H1 (cell line): ENCODE results near the gene ALDH1B1. TPM values are rescaled to one million over a fixed set of nuclear protein-coding genes. Genes with fewer than 3 reads are reported as not detected.

ENCODE experiments used
- CTCF ChIA-PET: fragments of 300-600 bp; sonication (Branson Sonifier 250); formaldehyde crosslinking; loops from one replicate; lab custom pipeline; 2021; ENCODE audit not compliant: partially characterized antibody; lab: Charles Lee
- POLR2A ChIA-PET: fragments of 300-600 bp; sonication (Branson Sonifier 250); formaldehyde crosslinking; loops from one replicate; lab custom pipeline; 2021; ENCODE audit warnings: inconsistent platforms; ENCODE audit not compliant: partially characterized antibody; lab: Charles Lee
- DNase-seq, 2 experiments: peaks; one replicate each; pipeline versions ENCODE4 v3.0.0 to v3.0.0-alpha.2; 2010 to 2022; ENCODE audit warnings: low spot score in 2 of 2, low read depth in 1 of 2, mixed read lengths in 1 of 2
- FAIRE-seq: peaks from 2 replicates; lab custom pipeline; 2011; peaks lifted over from hg19 to GRCh38; lab: Jason Lieb, UNC
- H2AFZ ChIP-seq: 2 replicates; pipeline ENCODE4 v1.8.1; 2012; ENCODE audit warnings: low read length, inconsistent platforms
- H2AK5ac ChIP-seq: 2 replicates; pipeline ENCODE4 v1.6.1; 2013; ENCODE audit warnings: low read depth, low read length
- H2BK120ac ChIP-seq: replicated peaks from 2 replicates; pipeline ENCODE3; 2013; ENCODE audit warnings: low read depth, low read length, inconsistent platforms
- H2BK12ac ChIP-seq: 2 replicates; pipeline ENCODE4 v1.6.1; 2013; ENCODE audit warnings: low read depth, low read length
- H2BK15ac ChIP-seq: 2 replicates; pipeline ENCODE4 v1.6.1; 2013; ENCODE audit warnings: low read length
- H2BK20ac ChIP-seq: 2 replicates; pipeline ENCODE4 v1.6.1; 2013; ENCODE audit warnings: low read length
- H2BK5ac ChIP-seq: 2 replicates; pipeline ENCODE4 v1.6.1; 2013; ENCODE audit warnings: low read depth, low read length
- H3K14ac ChIP-seq: 2 replicates; pipeline ENCODE4 v1.6.1; 2013; ENCODE audit warnings: inconsistent platforms; ENCODE audit not compliant: insufficient read length
- H3K18ac ChIP-seq: 2 replicates; pipeline ENCODE4 v1.6.1; 2013; ENCODE audit warnings: low read length; ENCODE audit errors: extremely low read depth
- H3K23ac ChIP-seq: 2 replicates; pipeline ENCODE4 v1.6.1; 2013; ENCODE audit warnings: inconsistent platforms; ENCODE audit not compliant: insufficient read length
- H3K23me2 ChIP-seq: 2 replicates; pipeline ENCODE4 v1.6.1; 2013; ENCODE audit warnings: low read depth, low read length
- H3K27ac ChIP-seq: 2 replicates; pipeline ENCODE4 v1.6.1; 2011; ENCODE audit warnings: low read depth, low read length, inconsistent platforms
- H3K27me3 ChIP-seq, 4 experiments: replicated peaks in 1 of 4; 1 replicate in 1 of 4; 2 replicates in 3 of 4; pipeline versions ENCODE4 v1.6.1 to v1.8.1; 2011 to 2013; ENCODE audit warnings: low read length in 3 of 4, mild to moderate bottlenecking in 3 of 4, inconsistent platforms in 2 of 4, mixed read lengths in 2 of 4, moderate library complexity in 1 of 4; ENCODE audit not compliant: control insufficient read depth in 3 of 4, insufficient read depth in 3 of 4; ENCODE audit errors: extremely low read depth in 1 of 4
- H3K36me3 ChIP-seq, 4 experiments: 2 replicates each; pipeline versions ENCODE4 v1.6.1 to v1.8.1; 2011 to 2013; ENCODE audit warnings: mild to moderate bottlenecking in 4 of 4, low read length in 3 of 4, moderate library complexity in 2 of 4, control low read depth in 1 of 4, inconsistent platforms in 1 of 4; ENCODE audit not compliant: insufficient read depth in 4 of 4, control insufficient read depth in 2 of 4
- H3K4ac ChIP-seq: replicated peaks from 2 replicates; pipeline ENCODE3; 2013; ENCODE audit warnings: low read length, low read depth, mixed read lengths, inconsistent platforms; ENCODE audit not compliant: insufficient read length
- H3K4me1 ChIP-seq, 4 experiments: replicated peaks in 1 of 4; 1 replicate in 1 of 4; 2 replicates in 3 of 4; pipeline versions ENCODE4 v1.6.1 to v1.8.1; 2011 to 2013; ENCODE audit warnings: low read length in 3 of 4, inconsistent platforms in 2 of 4, mixed read lengths in 1 of 4; ENCODE audit not compliant: insufficient read depth in 4 of 4, control insufficient read depth in 3 of 4
- H3K4me2 ChIP-seq, 2 experiments: 2 replicates each; pipeline versions ENCODE4 v1.6.1 to v1.8.1; 2011 to 2013; ENCODE audit warnings: low read depth in 2 of 2, low read length in 2 of 2, control low read depth in 1 of 2, inconsistent platforms in 1 of 2, mild to moderate bottlenecking in 1 of 2; ENCODE audit not compliant: insufficient read depth in 1 of 2
- H3K4me3 ChIP-seq, 4 experiments: fragments of 200-600, 300-600 bp in 1 of 4; sonication (generic), shearing (Covaris generic), sonication (Bioruptor Twin) in 1 of 4; 2 replicates each; pipeline versions ENCODE4 v1.5.1 to v1.8.1; 2011 to 2016; ENCODE audit warnings: low read length in 4 of 4, low read depth in 3 of 4, control low read depth in 2 of 4, inconsistent platforms in 2 of 4, mild to moderate bottlenecking in 2 of 4, mixed read lengths in 1 of 4, moderate library complexity in 1 of 4; ENCODE audit not compliant: insufficient read depth in 2 of 4; ENCODE audit errors: extremely low read depth in 1 of 4
- H3K56ac ChIP-seq: replicated peaks from 2 replicates; pipeline ENCODE3; 2013; ENCODE audit warnings: low read depth, mild to moderate bottlenecking, mixed read lengths, low read length, inconsistent platforms; ENCODE audit not compliant: insufficient read length
- H3K79me1 ChIP-seq: 2 replicates; pipeline ENCODE4 v1.6.1; 2013; ENCODE audit warnings: low read depth, low read length, control low read depth
- H3K79me2 ChIP-seq, 2 experiments: 2 replicates each; pipeline versions ENCODE4 v1.6.1 to v1.8.1; 2012 to 2013; ENCODE audit warnings: low read length in 2 of 2, mild to moderate bottlenecking in 2 of 2, inconsistent platforms in 1 of 2; ENCODE audit not compliant: insufficient read depth in 2 of 2, control insufficient read depth in 1 of 2
- H3K9ac ChIP-seq, 4 experiments: replicated peaks in 1 of 4; 1 replicate in 1 of 4; 2 replicates in 3 of 4; pipeline versions ENCODE4 v1.6.1 to v1.8.1; 2011 to 2013; ENCODE audit warnings: low read depth in 3 of 4, low read length in 3 of 4, control low read depth in 2 of 4, mild to moderate bottlenecking in 2 of 4, moderate library complexity in 2 of 4, inconsistent platforms in 1 of 4; ENCODE audit errors: extremely low read depth in 1 of 4
- H3K9me3 ChIP-seq, 2 experiments: 2 replicates each; pipeline versions ENCODE4 v1.6.1 to v1.8.1; 2012 to 2013; ENCODE audit warnings: mild to moderate bottlenecking in 2 of 2, moderate library complexity in 2 of 2, control low read depth in 1 of 2, inconsistent platforms in 1 of 2, low read depth in 1 of 2, low read length in 1 of 2, mixed read lengths in 1 of 2; ENCODE audit not compliant: insufficient read depth in 2 of 2
- H4K20me1 ChIP-seq, 2 experiments: replicated peaks in 1 of 2; 2 replicates each; pipeline versions ENCODE3 to v1.8.1; 2011 to 2013; ENCODE audit warnings: inconsistent platforms in 2 of 2, low read length in 2 of 2, mild to moderate bottlenecking in 1 of 2; ENCODE audit not compliant: insufficient read depth in 2 of 2, control insufficient read depth in 1 of 2
- H4K5ac ChIP-seq: 2 replicates; pipeline ENCODE4 v1.6.1; 2013; ENCODE audit warnings: low read length, low read depth, mixed read lengths, inconsistent platforms; ENCODE audit not compliant: insufficient read length
- H4K8ac ChIP-seq: 2 replicates; pipeline ENCODE4 v1.8.0; 2013; ENCODE audit warnings: mild to moderate bottlenecking, moderate library complexity, low read length, inconsistent platforms; ENCODE audit not compliant: insufficient read depth; ENCODE audit errors: extremely low read depth
- H4K91ac ChIP-seq: replicated peaks from 2 replicates; pipeline ENCODE3; 2013; ENCODE audit warnings: low read length, mixed read lengths, inconsistent platforms; ENCODE audit not compliant: insufficient read length
- ATF2 ChIP-seq: IDR thresholded peaks from 2 replicates; pipeline ENCODE4 v1.6.1; 2012; ENCODE audit warnings: low read length, inconsistent platforms
- BACH1 ChIP-seq: IDR thresholded peaks from 2 replicates; pipeline ENCODE4 v1.6.1; 2012; ENCODE audit warnings: low read length, improper control_type of control experiment
- CBX8 ChIP-seq: fragments of 300-800, 300-1000 bp; sonication (generic); IDR thresholded peaks from 2 replicates; pipeline ENCODE4 v1.7.1; 2016; ENCODE audit warnings: low read depth, low read length, borderline replicate concordance
- EP300 ChIP-seq, 2 experiments: IDR thresholded peaks; 1 replicate in 1 of 2; 2 replicates in 1 of 2; pipeline ENCODE4 v1.6.1; 2011 to 2012; ENCODE audit warnings: low read depth in 2 of 2, low read length in 2 of 2, mild to moderate bottlenecking in 2 of 2, borderline replicate concordance in 1 of 2, inconsistent platforms in 1 of 2, moderate library complexity in 1 of 2
- FOSL1 ChIP-seq: IDR thresholded peaks from 2 replicates; pipeline ENCODE4 v1.6.1; 2011; ENCODE audit warnings: mild to moderate bottlenecking, low read depth, low read length, moderate library complexity; ENCODE audit not compliant: insufficient read depth
- JUND ChIP-seq: IDR thresholded peaks from 2 replicates; pipeline ENCODE4 v1.6.1; 2011; ENCODE audit warnings: mild to moderate bottlenecking, improper control_type of control experiment, low read length
- RAD21 ChIP-seq, 2 experiments: IDR thresholded peaks in 1 of 2; conservative IDR thresholded peaks in 1 of 2; 2 replicates each; pipeline ENCODE4 v1.6.1; 2011; ENCODE audit warnings: low read depth in 2 of 2, low read length in 2 of 2, improper control_type of control experiment in 1 of 2, inconsistent platforms in 1 of 2, mild to moderate bottlenecking in 1 of 2, moderate library complexity in 1 of 2
- TBP ChIP-seq: IDR thresholded peaks from 2 replicates; pipeline ENCODE4 v1.6.1; 2011; ENCODE audit warnings: low read depth, low read length, improper control_type of control experiment
- TCF12 ChIP-seq: IDR thresholded peaks from 2 replicates; pipeline ENCODE4 v1.6.1; 2011; ENCODE audit warnings: low read depth, mild to moderate bottlenecking, low read length
- WGBS, 2 experiments: shearing (Covaris generic) in 1 of 2; methylation state at CpG; one replicate each; pipeline versions ENCODE4 v1.1.6 to v1.1.7; 2013 to 2015; ENCODE audit warnings: low lambda C conversion rate in 2 of 2, mixed read lengths in 2 of 2, inconsistent platforms in 1 of 2, low coverage in 1 of 2, missing lambda C conversion rate in 1 of 2; ENCODE audit not compliant: insufficient replicate concordance in 2 of 2, insufficient coverage in 1 of 2, insufficient read length in 1 of 2; ENCODE audit errors: extremely low coverage in 1 of 2, missing lambda C conversion rate in 1 of 2; 5-methylcytosine and 5-hydroxymethylcytosine counted together
- polyA plus RNA-seq, 7 experiments: library from polyadenylated mRNA; depleted of rRNA in 3 of 7; stranded (reverse) in 5 of 7; unstranded in 2 of 7; fragments of >200 nt in 5 of 7; fragments of 200-250 nt in 2 of 7; gene quantifications; 1 replicate in 5 of 7; 2 replicates in 1 of 7; 4 replicates in 1 of 7; pipeline versions ENCODE4 v1.2.1 to v1.2.3, GENCODE V29; 2011 to 2013; ENCODE audit warnings: missing spikeins in 2 of 7, mixed read lengths in 2 of 7
- total RNA-seq: library from RNA; stranded (reverse); fragmentation: NEBNext Ultra II Directional; extraction: Animal tissue kit (Norgen Biotek cat#: 25700); gene quantifications from 2 replicates; pipeline ENCODE4 v1.2.1, GENCODE V29; 2021

The ALDH1B1 gene
- total and polyA plus RNA-seq, 2 of the 8 experiments (the other 6 are each of a cell fraction or from before 2014, with no cell fraction given): 41.6 to 78.7 TPM

GRCh38 chr9:38359689-38360385 lies 32.7 kb upstream of the ALDH1B1 start:
- Histone ChIP-seq H4K5ac (no peak overlapping the region), H3K4ac (no peak overlapping the region), H2AK5ac (no peak overlapping the region), H4K8ac (no peak overlapping the region), H4K91ac (no peak overlapping the region), H2BK120ac (no peak overlapping the region), H2BK12ac (no peak overlapping the region), H3K27me3 (peaks cover 0 to 8% (median 0%) of the 10 kb centered on the region in 4 experiments; a peak in 1 of 7 replicates), H3K23ac (no peak overlapping the region), H3K23me2 (no peaks in the 10 kb centered on the region), H2BK20ac (no peak overlapping the region), H3K27ac (no peak overlapping the region), H3K18ac (no peak overlapping the region), H3K9me3 (no peaks in the 10 kb centered on the region), H2BK15ac (no peak overlapping the region), H3K9ac (no peak overlapping the region), H3K4me3 (no peak overlapping the region), H3K56ac (no peak overlapping the region), H2AFZ (no peak overlapping the region), H4K20me1 (no peaks in the 10 kb centered on the region), H3K4me2 (no peak overlapping the region), H3K4me1 (peaks cover 0 to 4% (median 0%) of the 10 kb centered on the region in 4 experiments; a peak in 1 of 7 replicates), H3K79me1 (no peaks in the 10 kb centered on the region), H3K79me2 (no peaks in the 10 kb centered on the region), H3K36me3 (no peaks in the 10 kb centered on the region), H2BK5ac (no peak overlapping the region), H3K14ac (no peak overlapping the region)
- WGBS, 2 experiments: 65% methylated on average over 5 of the region's 5 CpGs; no CpG with 5 or more reads in 1 of the 2 experiments
- ChIA-PET CTCF (interaction anchor here (1.0 to 4.1 kb wide), 9 partner anchors 10 to 446 kb away, joined by 3 to 26 read pairs (median 4); no protein-coding TSS in a partner anchor), POLR2A (no interaction called here)
- DNase-seq (no peak), FAIRE-seq (no peak)
- TF ChIP-seq CBX8 (no peak), TCF12 (no peak), ATF2 (no peak), JUND (no peak), EP300 (IDR thresholded peaks at IDR 0.05; ENCODE audit: borderline replicate concordance in 1 of 2, low read depth in 2 of 2, low read length in 2 of 2) (no peak), RAD21 (IDR thresholded peaks at IDR 0.05 in 1 of 2, conservative IDR thresholded peaks at IDR 0.05 in 1 of 2; ENCODE audit: low read depth in 2 of 2, low read length in 2 of 2) (no peak), TBP (no peak), BACH1 (no peak), FOSL1 (no peak)
